GOT3 (cell line): ENCODE data around the gene EXOC3.

Experiments used
- DNase-seq: peaks from one replicate; lab custom pipeline; 2025; ENCODE audit warnings: mixed read lengths; lab: John Stamatoyannopoulos, UW

EXOC3 gene

GRCh38 chr5:439181-439580, 3.8 kb upstream of the EXOC3 start:
- DNase-seq: no peak

- DNase-seq: no peak
These were observed 3.3 kb upstream of the EXOC3 start for GRCh38 chr5:439636-440035.

GRCh38 chr5:440401-441201, 2.4 kb upstream of the EXOC3 start:
- DNase-seq: no peak

- no peak for DNase-seq
These were observed 1.0 kb upstream of the EXOC3 start for GRCh38 chr5:441996-442334.

- no peak for DNase-seq
These were observed 519 bp downstream of the EXOC3 start for GRCh38 chr5:443239-444151.

- no peak for DNase-seq
These were observed 1.2 kb downstream of the EXOC3 start for GRCh38 chr5:444226-444625.

GRCh38 chr5:445591-445990, 2.6 kb downstream of the EXOC3 start:
- no peak for DNase-seq

GRCh38 chr5:446066-446882, 3.3 kb downstream of the EXOC3 start:
- DNase-seq: no peak

- DNase-seq: no peak
These were observed 3.9 kb downstream of the EXOC3 start for GRCh38 chr5:446883-447263.

- no peak for DNase-seq
These were observed 4.5 kb downstream of the EXOC3 start for GRCh38 chr5:447501-447900.

GRCh38 chr5:448061-448765, 5.2 kb downstream of the EXOC3 start:
- DNase-seq: no peak

GRCh38 chr5:448766-449090, 5.8 kb downstream of the EXOC3 start:
- DNase-seq: no peak

- DNase-seq: no peak
These were observed 6.2 kb downstream of the EXOC3 start for GRCh38 chr5:449151-449550.

GRCh38 chr5:451587-452458, 8.8 kb downstream of the EXOC3 start:
- no peak for DNase-seq

- DNase-seq: no peak
These were observed 10.2 kb downstream of the EXOC3 start for GRCh38 chr5:452978-453710.

GRCh38 chr5:453725-454481, 10.9 kb downstream of the EXOC3 start:
- DNase-seq: no peak

GRCh38 chr5:454936-455335, 12.0 kb downstream of the EXOC3 start:
- DNase-seq: no peak

- no peak for DNase-seq
These were observed 12.8 kb downstream of the EXOC3 start for GRCh38 chr5:455806-456205.
